ENCODE measurements around the gene CELF5. TPM values are rescaled to one million over a fixed set of nuclear protein-coding genes. Genes with fewer than 3 reads are reported as not detected.

Gene CELF5
- total and polyA plus RNA-seq, 9 of the 15 experiments (the other 6 are each of a cell fraction or from before 2014, with no cell fraction given), result 0.01 to 0.56 (median 0.22) TPM

GRCh38 chr19:3213159-3213558 lies 11.3 kb upstream of the CELF5 start:
- WGBS (ENCODE audit: insufficient coverage, low coverage, missing lambda C conversion rate), result 86% methylated on average over 6 of the region's 7 CpGs
- BruUV-seq (replicated peaks), result no TSS peak
- Histone ChIP-seq H3K36me3 (ENCODE audit: control insufficient read depth, insufficient read depth, low read length) (peaks cover 12% of the 10 kb centered on the region; the same call in 2 of the 3 replicates), H3K9ac (ENCODE audit: insufficient read depth in 1 of 2, low read depth in 2 of 2, low read length in 2 of 2) (no peak overlapping the region; a peak in 1 of 4 replicates), H3K79me2 (ENCODE audit: control insufficient read depth, insufficient read depth, low read length) (no peaks in the 10 kb centered on the region), H2AFZ (ENCODE audit: low read depth, low read length) (no peak overlapping the region), H3K27ac (ENCODE audit: extremely low read depth, low read depth, low read length) (no peak overlapping the region), H3K9me3 (replicated peaks; ENCODE audit: control insufficient read depth, insufficient read depth, low read depth, low read length) (no peaks in the 10 kb centered on the region), H3K4me2 (ENCODE audit: insufficient read depth, low read length) (no peak overlapping the region), H3K4me1 (replicated peaks in 1 of 2; ENCODE audit: control insufficient read depth in 2 of 2, insufficient read depth in 2 of 2, low read length in 2 of 2) (peaks cover 0 to 28% of the 10 kb centered on the region in 2 experiments; a peak in 2 of 5 replicates), H3K9me1 (ENCODE audit: control insufficient read depth, insufficient read depth, low read length) (peaks cover 3% of the 10 kb centered on the region), H3K4me3 (no peak overlapping the region), H3K27me3 (ENCODE audit: control insufficient read depth in 2 of 2, insufficient read depth in 2 of 2, low read length in 2 of 2) (no peaks in the 10 kb centered on the region), H4K20me1 (replicated peaks; ENCODE audit: control insufficient read depth, insufficient read depth, low read length) (peaks cover 10% of the 10 kb centered on the region; the same call in 1 of the 2 replicates)
- in situ Hi-C loops (cut with MboI), result no loop called here
- no peak for TF ChIP-seq USF2 (CRISPR knock-in tag; IDR thresholded peaks at IDR 0.05)
- peak; percentile 69 for TF ChIP-seq RBM25 (IDR thresholded peaks at IDR 0.05; ENCODE audit: low read depth, low read length, severe bottlenecking)
- peak; percentile 75; the same call in 1 of the 2 replicates for TF ChIP-seq BCOR (IDR thresholded peaks at IDR 0.05)
- peak; percentile 70; the same call in 1 of the 2 replicates for TF ChIP-seq SMARCA5 (IDR thresholded peaks at IDR 0.05)
- peak; percentile 18; the same call in 1 of the 2 replicates for TF ChIP-seq ESRRA (IDR thresholded peaks at IDR 0.05; ENCODE audit: borderline replicate concordance, low read depth)
- TF ChIP-seq ZBTB8A (IDR thresholded peaks at IDR 0.05; ENCODE audit: partially characterized antibody), result no peak
- peak in 1 of 2 experiments; percentile 25; a peak in 1 of 4 replicates for TF ChIP-seq KDM1A (IDR thresholded peaks at IDR 0.05)
- TF ChIP-seq ZNF263 (CRISPR knock-in tag; IDR thresholded peaks at IDR 0.05; ENCODE audit: borderline replicate concordance), result peak; percentile 71
- POLR2A ChIA-PET, result interaction anchor here (0.6 kb wide), 1 partner anchor 14 kb away, joined by 3 read pairs; no protein-coding TSS in a partner anchor
- FAIRE-seq (no peak), DNase-seq (ENCODE audit: extremely low read depth in 1 of 4, low spot score in 3 of 4) (no peak), ATAC-seq (no peak)
- intact Hi-C loops (cut with micrococcal nuclease), result no loop called here
- CTCF ChIA-PET (ENCODE audit: low intra/inter-chr PET ratio), result no interaction called here

Data from K562 (cell line).